Right atrium auricular region (tissue), 2 donors: Measurements from ENCODE around the gene RPS27A. TPM values are rescaled to one million over a fixed set of nuclear protein-coding genes. Genes with fewer than 3 reads are reported as not detected.
"Not testable (repeated sequence)": the region's sequence is repeated elsewhere in the genome, so short reads cannot be mapped to it uniquely, and the experiment has no call there.

Experiments
- DNase-seq: peaks from one replicate; pipeline ENCODE4 v3.0.0-alpha.2; 2019; ENCODE audit warnings: low spot score
- H3K27ac ChIP-seq, 2 donors: fragments of 200-600 bp; sonication (generic); 1 replicate in 1 of 2; 2 replicates in 1 of 2; pipeline ENCODE4 v1.5.1; 2016 to 2019
- H3K27me3 ChIP-seq, 2 donors: fragments of 200-600 bp; sonication (generic); one replicate each; pipeline versions ENCODE4 v1.5.1 to v1.6.0; 2017 to 2019
- H3K36me3 ChIP-seq: fragments of 200-600 bp; sonication (generic); one replicate; pipeline ENCODE4 v1.5.1; 2016
- H3K4me1 ChIP-seq, 2 donors: fragments of 200-600 bp; sonication (generic); one replicate each; pipeline versions ENCODE4 v1.5.1 to v1.6.0; 2017 to 2019
- H3K4me3 ChIP-seq, 2 donors: fragments of 200-600 bp; sonication (generic); 1 replicate in 1 of 2; 2 replicates in 1 of 2; pipeline ENCODE4 v1.5.1; 2017 to 2019; ENCODE audit warnings: mild to moderate bottlenecking in 1 of 2, moderate library complexity in 1 of 2
- H3K9me3 ChIP-seq, 2 donors: fragments of 200-600 bp; sonication (generic); one replicate each; pipeline ENCODE4 v1.5.1; 2019
- CTCF ChIP-seq, 2 donors: fragments of 200-600 bp; sonication (generic); IDR thresholded peaks; one replicate each; pipeline ENCODE4 v1.5.1; 2019; ENCODE audit warnings: antibody characterized with exemption in 2 of 2
- total RNA-seq, 2 donors: library from RNA; depleted of rRNA; stranded (reverse); fragments of >200 nt; gene quantifications; one replicate each; pipeline ENCODE4 v1.1.0, GENCODE V29; 2016

RPS27A gene
- total RNA-seq, 2 donors from 2014 or later = 613 to 1,505 TPM

GRCh38 chr2:55269645-55269990 is 37.1 kb downstream of the RPS27A start:
- DNase-seq = no peak
- H3K36me3 ChIP-seq = peaks cover 26% of the 10 kb centered on the region
- no peaks in the 10 kb centered on the region for H3K9me3 ChIP-seq
- H3K4me1 ChIP-seq = peaks cover 0 to 19% of the 10 kb centered on the region in 2 donors
- H3K27me3 ChIP-seq = no peaks in the 10 kb centered on the region
- no peak for TF ChIP-seq CTCF (IDR thresholded peaks at IDR 0.05)
- H3K27ac ChIP-seq = peak overlapping the region; percentile 85 to 92
- peak overlapping the region; percentile 73 to 75 for H3K4me3 ChIP-seq

GRCh38 chr2:55274346-55274745 is 41.9 kb downstream of the RPS27A start:
- not testable (repeated sequence) for H3K9me3 ChIP-seq, H3K4me1 ChIP-seq, H3K4me3 ChIP-seq, H3K27me3 ChIP-seq, H3K36me3 ChIP-seq, H3K27ac ChIP-seq, DNase-seq

- no peaks in the 10 kb centered on the region for H3K27me3 ChIP-seq
- no peaks in the 10 kb centered on the region for H3K36me3 ChIP-seq
- H3K9me3 ChIP-seq = no peaks in the 10 kb centered on the region
- peaks cover 0 to 4% of the 10 kb centered on the region in 2 donors for H3K4me1 ChIP-seq
- DNase-seq = no peak
- no peak for TF ChIP-seq CTCF (IDR thresholded peaks at IDR 0.05)
- no peak overlapping the region for H3K4me3 ChIP-seq
- H3K27ac ChIP-seq = no peak overlapping the region
These were observed 44.8 kb downstream of the RPS27A start for GRCh38 chr2:55277310-55277709.

GRCh38 chr2:55279214-55279835 is 46.8 kb downstream of the RPS27A start:
- not testable (repeated sequence) for H3K27ac ChIP-seq, H3K36me3 ChIP-seq, H3K9me3 ChIP-seq, DNase-seq, H3K27me3 ChIP-seq, H3K4me3 ChIP-seq
- H3K4me1 ChIP-seq = peaks cover 0 to 16% of the 10 kb centered on the region in 2 donors

DNA sequence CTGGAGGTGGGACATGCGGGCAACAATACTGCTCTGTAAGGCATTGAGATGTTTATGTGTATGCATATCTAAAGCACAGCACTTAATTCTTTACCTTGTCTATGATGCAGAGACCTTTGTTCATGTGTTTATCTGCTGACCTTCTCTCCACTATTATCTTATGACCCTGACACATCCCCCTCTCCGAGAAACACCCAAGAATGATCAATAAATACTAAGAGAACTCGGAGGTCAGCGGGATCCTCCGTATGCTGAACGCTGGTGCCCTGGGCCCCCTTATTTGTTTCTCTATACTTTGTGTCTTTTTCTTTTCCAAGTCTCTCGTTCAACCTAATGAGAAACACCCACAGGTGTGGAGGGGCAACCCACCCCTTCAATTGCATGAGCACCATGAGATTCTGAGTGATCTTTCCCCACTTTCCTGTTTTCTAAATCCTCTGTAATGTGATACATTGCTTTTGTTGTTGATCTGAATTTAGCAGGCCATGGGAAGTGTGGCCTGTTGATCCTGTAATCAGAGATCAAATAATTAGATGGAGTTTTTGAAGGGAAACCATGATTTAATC is 47.5 kb downstream of the RPS27A start:
- not testable (repeated sequence) for H3K27ac ChIP-seq, H3K27me3 ChIP-seq, H3K4me3 ChIP-seq, H3K36me3 ChIP-seq, DNase-seq, H3K9me3 ChIP-seq
- H3K4me1 ChIP-seq = peaks cover 0 to 16% of the 10 kb centered on the region in 2 donors

DNA sequence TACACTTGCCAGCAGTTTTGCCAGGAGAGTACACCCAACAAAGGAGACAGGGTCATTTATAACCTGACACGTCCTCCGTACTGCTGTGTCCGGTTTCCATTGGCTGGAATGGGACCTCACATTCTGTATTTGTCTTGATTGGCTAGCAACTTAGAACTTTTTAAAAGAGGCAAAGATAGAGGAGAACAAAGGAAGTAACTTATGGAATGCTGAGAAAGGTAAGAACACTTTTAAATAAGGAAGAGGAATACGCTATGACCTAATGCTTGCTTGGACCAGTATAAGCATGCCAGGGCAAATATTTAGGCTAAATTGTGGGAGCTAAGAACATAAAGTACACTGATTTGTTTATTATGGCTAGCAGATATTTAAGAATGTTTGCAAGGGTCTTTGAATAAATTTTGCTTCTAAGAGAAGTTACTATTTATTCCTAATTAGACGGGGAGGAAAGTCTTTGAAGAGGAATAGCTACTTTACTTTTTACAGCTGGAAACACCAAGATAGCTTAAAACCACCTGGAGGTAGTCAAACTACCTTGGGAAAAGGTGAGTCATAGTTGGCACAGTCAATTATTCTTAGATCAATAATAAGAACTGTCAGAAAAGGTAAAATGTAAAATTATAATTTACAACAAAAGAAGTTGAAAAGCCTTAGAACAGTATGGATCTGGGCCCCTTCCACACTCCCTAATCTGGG is 48.5 kb downstream of the RPS27A start:
- H3K36me3 ChIP-seq, H3K4me3 ChIP-seq, DNase-seq, H3K27ac ChIP-seq, H3K9me3 ChIP-seq, H3K27me3 ChIP-seq: not testable (repeated sequence)
- H3K4me1 ChIP-seq = peaks cover 0 to 16% of the 10 kb centered on the region in 2 donors

- Histone ChIP-seq H3K27me3 (no peaks in the 10 kb centered on the region), H3K4me3 (peak overlapping the region; percentile 63 to 86), H3K9me3 (no peaks in the 10 kb centered on the region), H3K36me3 (no peaks in the 10 kb centered on the region), H3K4me1 (peaks cover 0 to 18% of the 10 kb centered on the region in 2 donors), H3K27ac (peak overlapping the region; percentile 93)
- TF ChIP-seq CTCF (IDR thresholded peaks at IDR 0.05) = peak in 1 of 2 donors; percentile 23
- DNase-seq = peak; percentile 89
These were observed 49.8 kb downstream of the RPS27A start for GRCh38 chr2:55282110-55282917.
